CD4-positive, alpha-beta T cell treated with Interleukin-17A for 4 hours (primary cell): ENCODE data around the gene SCMH1.
A peak's percentile ranks its signal among the peaks of the same experiment; 100 is the strongest.
"Not testable (repeated sequence)": the region's sequence is repeated elsewhere in the genome, so short reads cannot be mapped to it uniquely, and the experiment has no call there.

Experiments used
- DNase-seq: peaks from one replicate; pipeline ENCODE4 v3.0.0-alpha.2; 2020; ENCODE audit warnings: mixed read lengths

The SCMH1 gene

GRCh38 chr1:41246568-41246967, 4.5 kb upstream of the SCMH1 start:
- no peak for DNase-seq

DNA sequence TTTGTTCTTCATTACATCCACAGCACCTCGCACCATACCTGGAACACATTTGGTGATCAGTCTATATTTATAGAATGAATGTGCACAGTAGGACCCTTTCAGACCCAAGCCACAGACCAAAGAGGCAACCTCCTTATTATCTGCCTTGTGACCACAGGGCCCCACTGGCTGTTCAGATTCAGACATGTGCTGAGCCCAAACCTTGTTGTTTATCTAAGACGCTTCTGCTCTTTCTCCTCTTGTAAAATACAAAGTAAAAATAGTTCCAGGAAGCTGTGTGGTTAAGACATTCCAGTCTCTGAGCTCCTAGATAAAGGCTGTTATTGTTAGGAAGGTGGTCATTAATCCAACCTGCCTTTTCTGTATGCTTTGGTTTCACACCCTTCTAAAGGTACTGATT, 3.6 kb upstream of the SCMH1 start:
- DNase-seq: no peak

- DNase-seq: no peak
These were observed 926 bp upstream of the SCMH1 start for GRCh38 chr1:41243079-41243385.

- DNase-seq: no peak
These were observed 404 bp upstream of the SCMH1 start for GRCh38 chr1:41242342-41243078.

GRCh38 chr1:41241354-41241748, 755 bp downstream of the SCMH1 start:
- DNase-seq: peak; percentile 48

DNA sequence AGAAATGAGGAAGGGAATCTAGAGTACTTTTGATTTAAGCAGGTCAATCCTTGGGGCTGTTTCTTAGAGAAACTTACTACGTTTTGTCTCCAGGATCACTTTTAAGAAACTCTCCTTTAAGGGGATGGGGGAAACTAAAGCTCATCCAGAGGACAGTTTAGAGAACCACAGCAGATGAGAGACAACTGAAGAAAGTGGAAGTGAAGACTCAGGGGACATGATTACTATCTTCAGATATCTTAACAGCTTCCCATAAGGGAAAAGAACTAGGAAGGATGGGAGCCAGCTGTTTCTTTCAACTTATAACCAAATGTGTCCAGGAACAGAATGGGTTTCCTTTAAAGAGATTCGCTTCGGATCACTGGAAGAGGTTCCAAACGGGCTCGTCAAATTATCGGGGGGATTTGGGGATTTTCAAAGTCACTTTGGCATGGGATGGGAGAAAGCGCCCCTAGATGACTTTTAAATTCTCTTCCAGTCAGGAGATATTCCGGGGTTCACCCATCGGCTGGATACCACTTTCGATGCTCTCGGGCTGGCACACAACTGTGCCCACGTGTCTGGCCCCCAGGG, 1.2 kb downstream of the SCMH1 start:
- no peak for DNase-seq

DNA sequence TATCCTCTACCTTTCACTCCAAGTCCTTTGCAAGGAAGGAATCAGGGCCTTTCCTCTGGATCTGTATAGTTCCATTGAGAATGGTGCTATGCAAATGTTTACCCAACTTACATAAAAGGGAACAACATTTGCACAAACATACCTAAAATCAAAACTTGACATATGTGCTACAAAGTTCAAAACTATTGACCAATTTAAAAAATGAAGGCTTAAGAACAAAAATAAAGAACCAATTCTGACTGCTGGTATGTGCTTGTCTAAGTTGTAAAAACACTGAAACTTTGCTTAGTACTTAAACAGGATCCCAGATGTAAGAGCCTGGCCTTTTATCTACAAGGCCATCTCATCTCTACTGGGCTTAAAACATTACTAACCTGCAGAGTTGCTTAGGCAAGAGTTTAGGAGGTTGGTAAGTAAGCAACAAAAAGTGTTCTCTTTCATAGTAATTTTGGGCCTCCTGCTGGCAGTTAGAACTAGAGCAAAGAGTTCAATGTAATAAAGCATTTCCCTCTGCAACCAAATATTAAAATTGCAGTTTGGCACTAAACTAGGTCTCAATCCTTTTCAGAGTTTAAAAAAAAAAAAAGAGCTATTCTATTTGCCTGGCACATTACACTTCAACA, 2.0 kb downstream of the SCMH1 start:
- DNase-seq: no peak

DNA sequence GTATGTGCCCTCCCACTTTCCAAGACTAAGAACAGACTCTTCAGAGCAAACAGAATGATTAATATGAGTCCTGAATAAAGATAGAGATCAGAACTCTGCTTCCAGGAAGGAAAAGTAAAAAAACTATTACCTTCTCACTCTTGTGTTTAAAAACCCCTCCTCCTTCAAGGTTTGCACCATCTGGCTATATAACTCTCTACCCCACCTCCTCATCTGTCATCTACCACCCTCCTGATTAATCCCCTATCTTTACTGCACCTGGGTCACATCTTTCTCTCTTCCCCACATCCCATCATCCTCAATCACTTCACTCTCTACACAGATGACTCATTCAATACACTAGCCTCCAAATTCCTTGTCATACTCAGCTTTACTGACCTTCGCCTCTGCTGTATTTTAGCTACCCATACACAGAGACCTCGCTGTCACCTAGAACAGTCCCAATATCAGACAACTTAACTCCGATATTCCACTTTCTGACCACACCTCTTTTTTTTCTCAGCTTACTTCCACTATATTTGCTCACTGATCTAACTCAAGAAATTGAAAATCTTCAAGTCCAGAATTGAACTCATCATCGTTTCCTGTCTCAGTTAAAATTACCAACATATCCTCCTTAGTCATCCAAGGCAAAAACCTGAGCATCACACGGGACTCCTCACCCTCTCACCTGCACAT, 3.7 kb downstream of the SCMH1 start:
- no peak for DNase-seq

DNA sequence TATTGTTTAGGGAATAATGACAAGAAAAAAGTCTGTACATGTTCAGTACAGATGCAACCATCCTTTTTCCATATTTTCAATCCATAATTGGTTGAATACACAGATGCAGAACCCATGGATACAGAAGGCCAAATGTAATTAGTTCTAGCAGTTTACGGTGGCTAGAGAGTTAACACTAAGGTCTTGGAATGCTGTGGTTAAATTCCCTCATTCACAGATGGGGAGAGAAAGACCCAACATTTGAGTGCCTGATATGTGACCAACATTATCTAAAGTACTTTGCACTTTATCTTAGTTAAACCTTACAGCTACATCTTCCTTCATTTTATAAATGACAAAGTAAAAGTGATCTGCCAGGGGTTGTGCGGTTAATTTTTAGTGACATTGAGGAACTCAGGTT, 5.3 kb downstream of the SCMH1 start:
- no peak for DNase-seq

DNA sequence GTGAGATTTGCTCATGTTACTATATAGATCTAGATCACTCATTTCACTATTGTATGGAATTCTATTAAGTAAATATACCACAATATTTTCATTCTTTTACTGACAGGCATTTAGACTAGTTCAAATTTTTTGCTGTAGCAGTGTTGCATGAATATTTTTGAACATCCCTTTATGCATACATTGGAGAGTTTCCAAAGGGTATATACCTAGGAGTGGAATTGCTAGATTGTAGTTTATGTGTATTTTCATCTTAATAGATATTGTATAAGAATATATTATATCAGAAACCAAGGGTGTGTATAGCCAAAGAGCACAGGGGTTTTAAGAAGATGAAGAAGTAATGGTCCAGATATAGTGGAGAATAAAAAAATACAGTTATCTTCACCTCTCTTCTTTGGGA, 6.2 kb downstream of the SCMH1 start:
- no peak for DNase-seq

DNA sequence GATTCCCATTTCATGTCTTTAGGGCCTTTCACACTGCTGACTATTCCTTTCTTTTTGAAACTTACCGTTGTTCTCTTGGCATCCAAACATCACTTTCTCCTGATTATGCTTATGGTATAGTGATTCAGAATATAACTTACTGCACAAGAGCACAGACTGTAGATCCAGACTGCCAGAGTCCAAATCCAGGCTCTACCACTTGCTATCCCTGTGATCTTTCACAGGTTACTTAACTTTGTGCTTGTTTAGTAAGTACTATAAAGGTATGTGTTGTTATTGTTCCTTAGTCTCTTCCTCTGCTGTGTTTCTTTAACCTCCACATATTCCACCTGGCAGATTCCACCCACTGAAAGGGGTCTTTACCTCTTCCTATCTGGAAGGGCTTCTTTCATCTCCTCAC, 8.4 kb downstream of the SCMH1 start:
- DNase-seq: no peak

DNA sequence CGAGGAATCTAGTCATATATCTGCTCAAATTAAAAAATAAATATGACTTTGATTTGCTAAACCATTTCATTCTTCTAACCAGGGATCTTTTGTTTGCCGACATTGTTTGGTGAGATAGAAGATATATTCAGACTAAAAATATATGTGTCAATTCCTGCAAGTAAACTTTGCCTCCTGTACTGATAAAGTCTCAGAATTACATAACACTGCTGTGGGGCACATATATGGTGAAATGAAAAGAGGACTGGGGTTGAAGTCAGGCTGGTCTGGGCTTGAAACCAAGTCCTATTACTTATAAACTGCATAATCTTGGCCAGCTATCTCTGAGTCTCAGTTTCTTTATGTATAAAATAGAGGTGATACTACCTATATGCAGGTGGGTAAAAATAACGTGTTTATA, 9.8 kb downstream of the SCMH1 start:
- no peak for DNase-seq

DNA sequence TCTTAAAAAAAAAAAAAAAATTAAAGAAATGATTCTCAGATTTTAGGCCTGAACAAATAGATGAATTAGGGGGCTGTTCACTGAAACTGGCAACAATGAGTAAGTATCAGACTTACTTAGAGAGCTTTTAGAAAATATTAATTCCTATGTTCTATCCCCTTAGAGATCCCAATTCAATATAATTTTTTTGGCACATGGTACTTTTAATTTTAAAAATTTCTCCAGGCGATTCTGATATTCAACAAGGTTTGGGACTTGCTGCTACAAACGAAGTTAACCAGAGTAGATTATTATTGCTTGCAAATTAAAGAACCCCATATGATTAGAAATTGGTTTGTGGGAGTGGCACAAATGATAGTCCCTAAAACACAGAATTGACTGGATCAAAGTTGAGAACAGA, 11.4 kb downstream of the SCMH1 start:
- DNase-seq: no peak

GRCh38 chr1:41229219-41229618, 12.9 kb downstream of the SCMH1 start:
- DNase-seq: not testable (repeated sequence)

DNA sequence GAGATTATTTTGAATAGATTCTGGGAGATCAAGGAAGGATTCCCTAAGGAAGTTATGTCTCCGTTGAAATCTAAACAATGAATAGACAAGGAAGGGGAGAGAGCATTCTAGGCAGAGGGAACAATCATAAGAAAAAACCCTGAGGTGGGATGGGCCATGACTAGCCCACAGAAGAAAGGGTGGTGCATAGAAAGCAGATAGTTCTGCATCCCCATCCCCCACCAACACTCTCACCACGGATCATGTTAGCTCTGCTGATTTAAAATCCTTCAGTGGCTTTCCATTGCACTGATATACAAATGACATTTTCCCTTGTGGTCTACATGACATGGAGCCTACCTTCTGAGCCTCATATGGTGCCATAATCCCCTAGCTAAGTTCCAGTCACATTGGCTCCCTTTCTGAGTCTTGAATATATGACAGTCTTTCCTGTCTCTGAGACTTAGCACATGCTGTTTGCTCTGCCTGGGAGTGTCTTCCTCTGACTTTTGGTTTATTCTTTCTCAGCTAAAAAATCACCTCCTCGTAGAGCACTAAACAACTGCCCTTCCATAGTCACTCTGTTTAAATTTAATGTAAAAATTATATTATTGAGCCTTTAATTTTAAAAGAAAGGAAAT, 15.2 kb downstream of the SCMH1 start:
- DNase-seq: no peak

DNA sequence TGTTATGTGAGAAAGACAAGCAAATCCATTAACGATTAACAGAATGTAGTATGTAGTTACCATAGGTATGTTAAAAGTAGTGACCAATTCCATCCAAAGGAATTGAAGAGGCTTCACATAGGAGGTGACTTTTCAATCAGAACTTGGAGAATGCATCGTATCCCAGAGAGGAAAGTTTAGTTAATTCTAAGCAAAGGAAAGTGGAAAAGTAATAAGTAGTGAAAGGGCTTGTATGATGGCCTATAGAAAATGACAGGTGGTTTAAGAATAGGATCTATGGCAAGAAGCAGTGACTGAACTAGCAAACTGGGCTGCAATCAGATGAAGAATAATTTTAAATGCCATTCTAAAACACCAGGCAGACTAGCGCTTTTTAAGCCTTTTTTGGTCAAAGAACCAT, 16.6 kb downstream of the SCMH1 start:
- no peak for DNase-seq

- no peak for DNase-seq
These were observed 19.6 kb downstream of the SCMH1 start for GRCh38 chr1:41222496-41222895.

- DNase-seq: no peak
These were observed 20.1 kb downstream of the SCMH1 start for GRCh38 chr1:41221995-41222394.

DNA sequence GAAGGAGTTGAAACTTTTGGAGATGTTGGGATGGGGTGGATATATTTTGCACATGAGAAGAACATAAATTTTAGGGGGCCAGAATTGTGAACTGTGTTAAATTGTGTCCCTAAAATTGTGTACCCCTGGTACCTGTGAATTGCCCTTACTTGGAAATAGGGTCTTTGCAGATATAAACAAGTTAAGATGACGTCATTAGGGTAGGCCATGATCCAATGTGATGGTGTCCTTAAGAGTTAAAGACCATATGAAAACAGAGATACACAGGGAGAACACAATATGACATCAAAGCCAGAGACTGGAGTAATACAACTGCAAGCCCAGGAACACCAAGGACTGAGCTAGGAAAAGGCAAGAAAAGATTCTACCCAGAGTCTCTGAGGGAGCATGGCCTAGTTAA, 24.0 kb downstream of the SCMH1 start:
- DNase-seq: no peak

GRCh38 chr1:41217441-41217840, 24.7 kb downstream of the SCMH1 start:
- no peak for DNase-seq

DNA sequence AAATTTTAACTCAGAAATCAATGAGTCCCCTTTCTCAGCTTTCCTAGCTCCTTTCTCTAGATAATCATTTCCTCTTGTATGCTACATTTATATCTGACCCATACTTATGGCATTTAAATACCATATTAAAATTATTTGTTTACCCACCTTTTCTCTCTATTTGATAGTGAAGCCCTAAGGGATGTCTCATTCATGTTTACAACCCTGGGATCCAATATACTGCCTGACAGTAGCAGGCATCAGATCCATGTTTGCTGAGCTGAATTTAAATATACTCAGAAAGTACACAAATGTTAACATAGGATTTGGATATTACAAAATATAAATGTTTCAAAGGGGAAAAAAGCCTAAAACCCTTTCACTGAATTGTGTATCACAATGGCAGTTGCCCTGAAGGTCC, 26.5 kb downstream of the SCMH1 start:
- no peak for DNase-seq

- DNase-seq: no peak
These were observed 28.8 kb downstream of the SCMH1 start for GRCh38 chr1:41213341-41213740.

DNA sequence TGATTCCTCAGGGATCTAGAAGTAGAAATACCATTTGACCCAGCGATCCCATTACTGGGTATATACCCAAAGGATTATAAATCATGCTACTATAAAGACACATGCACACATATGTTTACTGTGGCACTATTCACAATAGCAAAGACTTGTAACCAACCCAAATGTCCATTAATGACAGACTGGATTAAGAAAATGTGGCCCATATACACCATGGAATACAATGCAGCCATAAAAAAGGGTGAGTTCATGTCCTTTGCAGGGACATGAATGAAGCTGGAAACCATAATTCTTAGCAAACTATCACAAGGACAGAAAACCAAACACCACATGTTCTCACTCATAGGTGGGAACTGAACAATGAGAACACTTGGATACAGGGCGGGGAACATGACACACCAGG, 30.5 kb downstream of the SCMH1 start:
- DNase-seq: not testable (repeated sequence)

DNA sequence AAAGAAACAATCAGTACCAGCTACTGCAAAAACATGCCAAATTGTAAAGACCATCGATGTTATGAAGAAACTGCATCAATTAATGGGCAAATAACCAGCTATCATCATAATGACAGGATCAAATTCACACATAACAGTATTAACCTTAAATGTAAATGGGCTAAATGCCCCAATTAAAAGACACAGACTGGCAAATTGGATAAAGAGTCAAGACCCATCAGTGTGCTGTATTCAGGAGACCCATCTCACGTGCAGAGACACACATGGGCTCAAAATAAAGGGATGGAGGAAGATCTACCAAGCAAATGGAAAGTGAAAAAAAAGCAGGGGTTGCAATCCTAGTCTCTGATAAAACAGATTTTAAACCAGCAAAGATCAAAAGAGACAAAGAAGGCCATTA, 35.1 kb downstream of the SCMH1 start:
- not testable (repeated sequence) for DNase-seq
